Gastrocnemius medialis (tissue), 4 donors: ENCODE measurements around the gene HDAC7. TPM values are rescaled to one million over a fixed set of nuclear protein-coding genes. Genes with fewer than 3 reads are reported as not detected.

Experiments used
- ATAC-seq, 2 donors: fragments of 150-250 bp; one replicate each; pipeline ENCODE4 v1.9.1; 2016
- DNase-seq, 2 donors: peaks; one replicate each; pipeline ENCODE4 v3.0.0-alpha.2; 2019
- H3K27ac ChIP-seq, 4 donors: fragments of 200-600 bp; sonication (generic); 1 replicate in 1 of 4; 2 replicates in 3 of 4; pipeline ENCODE4 v1.5.1; 2016 to 2018; ENCODE audit warnings: mild to moderate bottlenecking in 2 of 4, moderate library complexity in 1 of 4
- H3K27me3 ChIP-seq, 3 donors: fragments of 200-600 bp; sonication (generic) in 2 of 3; 1 replicate in 1 of 3; 2 replicates in 2 of 3; pipeline versions ENCODE4 v1.5.1 to v1.6.0; 2016 to 2019; ENCODE audit warnings: mild to moderate bottlenecking in 1 of 3, moderate library complexity in 1 of 3
- H3K36me3 ChIP-seq, 2 donors: fragments of 200-600 bp; sonication (generic) in 1 of 2; one replicate each; pipeline ENCODE4 v1.5.1; 2017 to 2018
- H3K4me1 ChIP-seq, 2 donors: fragments of 200-600 bp; sonication (generic) in 1 of 2; one replicate each; pipeline ENCODE4 v1.5.1; 2016 to 2017; ENCODE audit warnings: mild to moderate bottlenecking in 2 of 2
- H3K4me3 ChIP-seq, 4 donors: fragments of 200-600 bp; sonication (generic) in 3 of 4; 1 replicate in 1 of 4; 2 replicates in 3 of 4; pipeline ENCODE4 v1.5.1; 2016 to 2019; ENCODE audit warnings: mild to moderate bottlenecking in 2 of 4
- H3K9me3 ChIP-seq, 3 donors: fragments of 200-600 bp; sonication (generic) in 2 of 3; 1 replicate in 1 of 3; 2 replicates in 2 of 3; pipeline ENCODE4 v1.5.1; 2016 to 2019
- POLR2A ChIP-seq, 2 donors: fragments of 450-650 bp; IDR thresholded peaks; one replicate each; pipeline ENCODE4 v1.6.1; 2017; ENCODE audit warnings: antibody characterized with exemption in 2 of 2, mild to moderate bottlenecking in 2 of 2, moderate library complexity in 2 of 2
- in situ Hi-C, 4 donors: fragments of 200-750 bp; cut with MboI; loops; one replicate each; pipeline versions ENCODE4 v1.15.0 to v1.8.0; 2017; ENCODE audit warnings: low sequenced_read_pairs in 4 of 4
- intact Hi-C: fragments of 100-400 bp; cut with DNase I; formaldehyde crosslinking; loops from one replicate; pipeline ENCODE4 v1.15.1; 2023; ENCODE audit warnings: low total_unique reads
- total RNA-seq, 4 donors: library from RNA; depleted of rRNA; stranded (reverse); fragments of >200 nt; gene quantifications; one replicate each; pipeline versions ENCODE4 v1.1.0 to v1.2.3, GENCODE V29; 2016
- TF ChIP-seq, protein P1 (sequence below), 5 experiments: fragments of 450-650 bp in 3 of 5; fragments of 200-600 bp in 2 of 5; sonication (generic) in 2 of 5; IDR thresholded peaks in 4 of 5; conservative IDR thresholded peaks in 1 of 5; 1 replicate in 4 of 5; 2 replicates in 1 of 5; pipeline ENCODE4 v1.5.1; 2016 to 2019; ENCODE audit warnings: antibody characterized with exemption in 5 of 5, mild to moderate bottlenecking in 3 of 5, moderate library complexity in 3 of 5

HDAC7 gene
- total RNA-seq, 4 donors from 2014 or later = 12.2 to 27.1 (median 17.0) TPM

DNA sequence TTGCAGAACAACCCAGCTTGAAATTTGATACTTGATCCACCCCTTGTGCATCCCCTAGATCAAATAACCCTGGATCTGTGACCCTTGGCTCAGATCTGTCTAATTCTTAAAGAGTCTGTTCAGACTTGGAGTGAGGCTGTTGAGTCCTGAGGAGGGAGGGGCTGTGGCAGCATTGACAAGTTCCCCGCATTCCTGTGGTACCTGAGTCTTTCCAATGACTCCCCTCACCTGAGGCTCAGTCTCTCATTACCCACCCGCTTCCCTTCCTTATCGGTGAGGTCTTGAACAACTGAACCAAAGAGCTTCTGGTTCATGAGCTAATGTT, 16.1 kb upstream of the HDAC7 start:
- H3K9me3 ChIP-seq = no peaks in the 10 kb centered on the region
- intact Hi-C loops = no loop called here
- no peak overlapping the region for H3K4me3 ChIP-seq
- H3K27me3 ChIP-seq = no peaks in the 10 kb centered on the region
- DNase-seq = no peak
- in situ Hi-C loops = loop anchor here (5.0 to 25.0 kb wide), 6 partner anchors 48 to 123 kb away; partner anchors contain the start of gene ENDOU (in 2 of the 4)
- H3K36me3 ChIP-seq = no peaks in the 10 kb centered on the region
- TF ChIP-seq, protein P1, sequence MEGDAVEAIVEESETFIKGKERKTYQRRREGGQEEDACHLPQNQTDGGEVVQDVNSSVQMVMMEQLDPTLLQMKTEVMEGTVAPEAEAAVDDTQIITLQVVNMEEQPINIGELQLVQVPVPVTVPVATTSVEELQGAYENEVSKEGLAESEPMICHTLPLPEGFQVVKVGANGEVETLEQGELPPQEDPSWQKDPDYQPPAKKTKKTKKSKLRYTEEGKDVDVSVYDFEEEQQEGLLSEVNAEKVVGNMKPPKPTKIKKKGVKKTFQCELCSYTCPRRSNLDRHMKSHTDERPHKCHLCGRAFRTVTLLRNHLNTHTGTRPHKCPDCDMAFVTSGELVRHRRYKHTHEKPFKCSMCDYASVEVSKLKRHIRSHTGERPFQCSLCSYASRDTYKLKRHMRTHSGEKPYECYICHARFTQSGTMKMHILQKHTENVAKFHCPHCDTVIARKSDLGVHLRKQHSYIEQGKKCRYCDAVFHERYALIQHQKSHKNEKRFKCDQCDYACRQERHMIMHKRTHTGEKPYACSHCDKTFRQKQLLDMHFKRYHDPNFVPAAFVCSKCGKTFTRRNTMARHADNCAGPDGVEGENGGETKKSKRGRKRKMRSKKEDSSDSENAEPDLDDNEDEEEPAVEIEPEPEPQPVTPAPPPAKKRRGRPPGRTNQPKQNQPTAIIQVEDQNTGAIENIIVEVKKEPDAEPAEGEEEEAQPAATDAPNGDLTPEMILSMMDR (IDR thresholded peaks at IDR 0.05 in 4 of 5, conservative IDR thresholded peaks at IDR 0.05 in 1 of 5) = no peak
- no peak for TF ChIP-seq POLR2A (IDR thresholded peaks at IDR 0.05)
- peaks cover 17 to 28% of the 10 kb centered on the region in 2 donors for H3K4me1 ChIP-seq
- no peak overlapping the region for H3K27ac ChIP-seq
- ATAC-seq = no peak

DNA sequence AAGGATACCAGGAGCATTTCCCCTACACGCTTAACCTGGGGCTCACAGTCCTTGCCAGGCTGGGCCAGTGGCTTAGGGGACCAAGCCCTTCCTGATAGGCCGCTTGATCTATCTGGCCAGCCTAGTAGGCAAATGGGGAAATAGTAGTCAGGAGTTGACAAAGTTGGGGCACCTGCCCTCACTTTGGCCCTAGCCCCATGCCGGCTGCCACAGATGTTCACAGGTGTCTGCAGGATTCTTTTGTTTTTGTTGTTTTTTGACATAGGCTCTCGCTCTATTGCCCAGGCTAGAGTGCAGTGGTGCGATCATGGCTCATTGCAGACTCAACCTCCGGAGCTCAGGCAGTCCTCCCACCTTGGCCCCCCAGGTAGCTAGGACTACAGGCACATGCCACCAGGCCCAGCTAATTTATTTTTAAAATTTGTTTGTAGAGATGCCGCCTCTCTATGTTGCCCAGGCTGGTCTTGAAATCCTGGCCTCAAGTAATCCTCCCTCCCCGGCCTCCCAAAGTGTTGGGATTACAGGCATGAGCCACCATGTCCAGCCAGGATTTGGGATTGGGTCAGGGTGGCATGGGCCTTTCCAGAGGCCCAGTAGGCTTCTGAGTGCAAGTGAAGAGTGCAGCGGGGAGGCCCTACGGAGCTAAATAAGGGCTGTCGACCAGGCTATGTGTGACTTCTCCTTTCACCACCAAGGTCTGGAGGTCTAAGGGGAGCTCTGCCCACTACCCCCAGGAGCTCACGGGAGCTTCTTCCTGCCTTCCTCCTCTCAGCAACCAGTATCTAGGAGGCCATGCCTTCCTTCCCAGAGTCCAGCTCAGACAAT, 15.5 kb upstream of the HDAC7 start:
- Histone ChIP-seq H3K36me3 (no peaks in the 10 kb centered on the region), H3K27me3 (no peaks in the 10 kb centered on the region), H3K9me3 (no peaks in the 10 kb centered on the region), H3K27ac (no peak overlapping the region), H3K4me3 (no peak overlapping the region), H3K4me1 (peaks cover 20 to 28% of the 10 kb centered on the region in 2 donors)
- in situ Hi-C loops (loop anchor here (5.0 to 25.0 kb wide), 6 partner anchors 48 to 123 kb away; partner anchors contain the start of gene ENDOU (in 2 of the 4)), intact Hi-C loops (no loop called here)
- no peak for DNase-seq
- no peak for ATAC-seq
- no peak for TF ChIP-seq POLR2A (IDR thresholded peaks at IDR 0.05)
- TF ChIP-seq, protein P1 (IDR thresholded peaks at IDR 0.05 in 4 of 5, conservative IDR thresholded peaks at IDR 0.05 in 1 of 5) = no peak

DNA sequence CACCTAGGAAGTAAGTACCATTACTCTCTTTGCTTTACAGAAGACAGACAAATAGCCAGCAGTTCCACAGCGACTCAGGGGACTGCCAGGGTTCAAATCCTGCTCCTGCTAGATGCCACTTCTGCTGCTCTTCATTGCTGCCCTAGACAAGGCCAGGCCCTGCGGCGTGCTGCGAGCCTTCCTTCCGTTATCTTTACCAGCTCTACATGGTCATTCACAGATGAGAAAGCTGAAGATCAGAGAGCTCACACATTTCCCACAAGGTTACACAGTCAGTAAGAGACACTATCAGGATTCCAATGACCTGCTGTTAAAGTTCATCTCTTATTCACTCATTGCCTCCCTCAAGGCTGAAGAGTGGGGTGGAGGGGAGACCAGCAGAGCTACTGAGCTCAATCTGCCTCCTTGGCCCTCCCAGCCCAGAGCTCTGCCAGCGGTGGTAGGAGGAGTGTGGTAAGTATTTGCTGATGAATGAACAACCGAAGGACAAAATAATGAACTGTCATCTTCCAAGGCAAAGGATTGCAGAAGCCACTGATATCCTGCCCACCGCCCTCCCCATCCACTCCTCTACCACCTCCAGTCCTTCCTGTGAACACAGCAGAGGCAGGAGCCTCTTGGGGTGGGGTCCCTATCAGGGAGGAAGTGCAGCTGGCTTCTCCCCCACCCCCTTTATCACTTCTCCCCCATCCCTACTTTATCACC, 14.6 kb upstream of the HDAC7 start:
- H3K36me3 ChIP-seq = no peaks in the 10 kb centered on the region
- H3K27me3 ChIP-seq = no peaks in the 10 kb centered on the region
- H3K4me3 ChIP-seq = no peak overlapping the region
- in situ Hi-C loops (loop anchor here in 3 of 4 donors (10.0 to 25.0 kb wide), 3 partner anchors 50 to 120 kb away; partner anchors contain the start of gene ENDOU (in 2 of the 3)), intact Hi-C loops (no loop called here)
- no peak for ATAC-seq
- H3K4me1 ChIP-seq = peaks cover 24 to 28% of the 10 kb centered on the region in 2 donors
- H3K9me3 ChIP-seq = no peaks in the 10 kb centered on the region
- no peak overlapping the region for H3K27ac ChIP-seq
- DNase-seq = no peak
- TF ChIP-seq, protein P1 (IDR thresholded peaks at IDR 0.05 in 4 of 5, conservative IDR thresholded peaks at IDR 0.05 in 1 of 5) = no peak

DNA sequence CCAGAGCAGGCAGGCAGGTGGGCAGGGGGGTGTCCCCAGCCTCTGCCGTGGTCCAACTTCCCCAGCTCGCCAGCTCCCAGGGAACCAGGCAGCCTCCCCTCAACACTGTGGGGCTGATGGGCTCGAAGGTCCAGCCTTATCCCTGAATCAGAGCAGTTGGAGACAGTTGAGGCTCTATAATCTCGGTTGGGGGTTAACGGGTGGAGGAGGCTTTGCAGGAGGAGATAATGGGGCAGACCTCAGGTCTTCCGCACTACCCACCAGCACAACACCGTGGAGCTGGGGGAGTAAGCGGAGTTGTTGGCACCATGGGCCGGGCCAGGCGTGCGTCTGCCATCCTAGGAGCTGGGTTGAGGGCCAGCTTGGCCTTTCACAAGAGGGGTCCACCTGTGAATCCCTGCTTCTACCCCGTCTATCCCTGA, 13.9 kb upstream of the HDAC7 start:
- Histone ChIP-seq H3K27me3 (no peaks in the 10 kb centered on the region), H3K4me3 (no peak overlapping the region), H3K36me3 (no peaks in the 10 kb centered on the region), H3K27ac (no peak overlapping the region), H3K4me1 (peaks cover 24 to 29% of the 10 kb centered on the region in 2 donors), H3K9me3 (no peaks in the 10 kb centered on the region)
- in situ Hi-C loops = loop anchor here in 3 of 4 donors (10.0 to 25.0 kb wide), 3 partner anchors 49 to 119 kb away; partner anchors contain the start of gene ENDOU (in 2 of the 3)
- TF ChIP-seq POLR2A (IDR thresholded peaks at IDR 0.05) = no peak
- TF ChIP-seq, protein P1 (IDR thresholded peaks at IDR 0.05 in 4 of 5, conservative IDR thresholded peaks at IDR 0.05 in 1 of 5) = no peak
- ATAC-seq (no peak), DNase-seq (no peak)
- intact Hi-C loops = no loop called here
